DMS114 treated with DMSO at 0.1 percent for 48 hours (cell line): ENCODE results near the gene ANGEL1.
A peak's percentile ranks its signal among the peaks of the same experiment; 100 is the strongest.

ENCODE experiments used
- DNase-seq: peaks from one replicate; lab custom pipeline; 2025; ENCODE audit not compliant: unreplicated experiment; lab: John Stamatoyannopoulos, UW

Gene ANGEL1

GRCh38 chr14:76767681-76768656 lies 44.7 kb downstream of the ANGEL1 start:
- DNase-seq: no peak

GRCh38 chr14:76765461-76765931 lies 47.2 kb downstream of the ANGEL1 start:
- no peak for DNase-seq

- no peak for DNase-seq
Observed at GRCh38 chr14:76763096-76764041, 49.3 kb downstream of the ANGEL1 start.

- DNase-seq: no peak
Observed at GRCh38 chr14:76762411-76763095, 50.1 kb downstream of the ANGEL1 start.

- DNase-seq: no peak
Observed at GRCh38 chr14:76761960-76762410, 50.7 kb downstream of the ANGEL1 start.

- DNase-seq: peak; percentile 30
Observed at GRCh38 chr14:76761136-76761959, 51.3 kb downstream of the ANGEL1 start, which contains the start of gene VASH1. Gene VASH1 (plus strand): TSS chr14:76761468. CDS start chr14:76762822, 1,354 bp downstream.

- no peak for DNase-seq
Observed at GRCh38 chr14:76760331-76761135, 52.1 kb downstream of the ANGEL1 start.

- DNase-seq: no peak
Observed at GRCh38 chr14:76759589-76759988, 53.1 kb downstream of the ANGEL1 start.

GRCh38 chr14:76756371-76756750 lies 56.3 kb downstream of the ANGEL1 start:
- no peak for DNase-seq

GRCh38 chr14:76755610-76756370 lies 56.9 kb downstream of the ANGEL1 start:
- no peak for DNase-seq

GRCh38 chr14:76754586-76754985 lies 58.1 kb downstream of the ANGEL1 start:
- DNase-seq: no peak

- DNase-seq: no peak
Observed at GRCh38 chr14:76753541-76754198, 59.0 kb downstream of the ANGEL1 start.

GRCh38 chr14:76752744-76753143 lies 59.9 kb downstream of the ANGEL1 start:
- no peak for DNase-seq

- DNase-seq: no peak
Observed at GRCh38 chr14:76742966-76743365, 69.7 kb downstream of the ANGEL1 start.

- DNase-seq: no peak
Observed at GRCh38 chr14:76742185-76742584, 70.5 kb downstream of the ANGEL1 start.

GRCh38 chr14:76741074-76741473 lies 71.6 kb downstream of the ANGEL1 start:
- no peak for DNase-seq
